Neural cell (in vitro differentiated cells): Measurements from ENCODE around the gene SNX7.

Experiments used
- CTCF ChIP-seq: fragments of 450-650 bp; IDR thresholded peaks from 2 replicates; pipeline ENCODE4 v1.5.1; 2014; ENCODE audit warnings: antibody characterized with exemption, mild to moderate bottlenecking, moderate library complexity; ENCODE audit not compliant: poor library complexity, severe bottlenecking
- EP300 ChIP-seq: fragments of 450-650 bp; conservative IDR thresholded peaks from 2 replicates; pipeline ENCODE4 v1.6.1; 2014; ENCODE audit warnings: antibody characterized with exemption, mild to moderate bottlenecking, moderate library complexity; ENCODE audit not compliant: poor library complexity, severe bottlenecking
- EZH2 ChIP-seq: fragments of 200-600, 300-800 bp; shearing (Covaris generic), sonication (generic); IDR thresholded peaks from 2 replicates; pipeline ENCODE4 v1.6.1; 2014; ENCODE audit warnings: antibody characterized with exemption, low read length, borderline replicate concordance, mild to moderate bottlenecking; ENCODE audit not compliant: insufficient read depth, poor library complexity, severe bottlenecking
- MXI1 ChIP-seq: fragments of 450-650 bp; conservative IDR thresholded peaks from 2 replicates; pipeline ENCODE4 v1.6.1; 2014; ENCODE audit warnings: antibody characterized with exemption, mild to moderate bottlenecking; ENCODE audit not compliant: poor library complexity, severe bottlenecking
- POLR2AphosphoS5 ChIP-seq: IDR thresholded peaks from 2 replicates; pipeline ENCODE4 v1.6.1; 2012
- REST ChIP-seq: IDR thresholded peaks from 2 replicates; pipeline ENCODE4 v1.6.1; 2012; ENCODE audit warnings: borderline replicate concordance
- SMC3 ChIP-seq: fragments of 450-650 bp; conservative IDR thresholded peaks from 2 replicates; pipeline ENCODE4 v1.6.1; 2014; ENCODE audit warnings: antibody characterized with exemption, mild to moderate bottlenecking, moderate library complexity; ENCODE audit not compliant: poor library complexity
- TAF1 ChIP-seq: IDR thresholded peaks from 2 replicates; pipeline ENCODE4 v1.6.1; 2012; ENCODE audit warnings: low read depth

DNA sequence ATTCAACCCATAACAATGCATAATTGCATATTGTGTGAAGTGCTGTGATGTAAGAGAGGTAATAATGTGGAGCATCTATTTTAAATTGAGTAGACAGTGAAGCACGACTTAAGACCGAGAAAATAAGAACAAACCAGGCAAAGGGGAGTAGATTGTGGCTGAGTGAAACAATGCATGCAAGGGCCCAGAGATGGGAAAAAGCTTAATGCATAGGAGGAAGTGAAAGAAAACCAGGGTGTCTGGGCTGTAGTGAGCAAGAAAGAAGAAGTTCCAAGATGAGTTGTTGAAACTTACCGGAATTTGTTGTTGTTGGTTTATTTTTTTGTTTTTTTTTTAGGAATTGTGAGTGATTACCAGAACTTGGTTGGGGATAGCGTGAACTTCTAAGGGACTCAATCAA lies 104.7 kb downstream of the SNX7 start:
- TF ChIP-seq CTCF = no peak
- no peak for TF ChIP-seq POLR2AphosphoS5
- no peak for TF ChIP-seq EP300
- TF ChIP-seq EZH2 = no peak
- no peak for TF ChIP-seq REST
- TF ChIP-seq SMC3 = no peak
- TF ChIP-seq TAF1 = no peak
- TF ChIP-seq MXI1 = no peak
